Activated naive CD8-positive, alpha-beta T cell treated with anti-CD3 and anti-CD28 coated beads, Interleukin-2, amount 50 U/mL, for 16 hours (primary cell): ENCODE results near the gene THUMPD3.
A peak's percentile ranks its signal among the peaks of the same experiment; 100 is the strongest.

Source experiments
- DNase-seq: peaks from one replicate; pipeline ENCODE4 v3.0.0-alpha.2; 2020; ENCODE audit warnings: low read depth, low spot score

Gene THUMPD3

DNA sequence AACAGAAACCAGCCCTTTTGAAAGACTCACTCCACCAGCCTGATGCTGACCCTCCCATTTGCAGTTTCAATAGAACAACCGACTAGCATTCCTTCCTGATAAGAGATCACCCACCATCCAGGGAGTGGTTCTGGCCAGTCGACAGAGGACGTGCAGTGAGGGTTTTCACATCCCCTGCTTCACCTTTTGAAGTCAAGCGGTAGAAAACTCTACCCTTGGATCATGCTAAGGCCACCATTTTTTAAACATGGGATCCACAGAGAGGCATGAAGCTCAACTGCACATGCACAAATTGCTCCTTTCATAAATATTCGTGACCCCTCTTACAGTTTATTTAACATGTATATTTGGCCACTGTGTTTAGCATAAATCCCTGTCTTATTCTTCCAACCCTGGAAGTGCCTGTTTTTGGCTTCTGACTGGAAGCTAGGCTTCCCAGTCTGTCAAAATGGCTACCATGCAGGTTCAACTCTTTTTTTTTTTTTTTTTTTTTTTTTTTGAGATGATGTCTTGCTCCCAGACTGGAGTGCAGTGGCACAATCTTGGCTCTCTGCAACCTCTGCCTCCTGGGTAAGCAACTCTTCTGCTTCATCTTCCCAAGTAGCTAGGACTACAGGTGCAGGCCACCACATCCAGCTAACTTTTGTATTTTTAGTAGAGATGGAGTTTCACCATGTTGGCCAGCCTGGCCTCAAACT is 1.0 kb upstream of the THUMPD3 start:
- DNase-seq = no peak

DNA sequence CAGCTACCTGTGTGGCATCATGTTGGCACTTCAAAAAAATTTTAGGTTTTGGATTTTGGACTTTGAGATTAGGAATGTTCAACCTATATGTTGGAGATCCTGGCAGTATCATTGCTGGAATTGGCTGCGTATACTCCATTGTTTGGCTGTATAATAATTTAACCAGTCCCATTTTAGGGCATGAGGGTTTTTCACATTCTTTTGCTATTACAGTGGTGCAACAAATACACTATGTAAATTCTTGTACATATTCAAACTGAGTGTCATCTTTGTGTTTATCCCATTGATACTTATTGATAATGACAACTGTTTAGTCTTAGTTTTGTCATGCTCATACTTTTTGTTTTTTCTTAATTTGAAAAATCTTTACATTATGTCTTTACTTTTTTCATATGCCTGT is 6.7 kb downstream of the THUMPD3 start:
- DNase-seq = no peak

DNA sequence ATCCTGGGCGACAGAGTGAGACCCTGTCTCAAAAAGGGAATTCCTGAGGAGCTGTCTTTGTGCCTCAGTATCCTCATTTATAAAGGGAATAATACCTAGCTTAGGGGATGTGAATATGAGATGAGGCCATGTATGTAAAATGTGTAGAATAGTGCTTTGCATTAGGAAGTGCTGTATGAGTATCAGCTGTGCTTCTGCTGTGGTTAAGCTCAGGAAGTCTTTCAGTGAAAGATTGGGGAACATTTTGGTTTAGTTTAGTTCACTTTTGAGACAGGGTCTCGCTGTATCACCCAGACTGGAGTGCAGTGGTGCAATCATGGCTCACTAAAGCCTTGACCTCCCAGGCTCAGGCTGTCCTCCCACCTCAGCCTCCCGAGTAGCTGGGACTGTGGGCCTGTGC is 10.6 kb downstream of the THUMPD3 start:
- no peak for DNase-seq

DNA sequence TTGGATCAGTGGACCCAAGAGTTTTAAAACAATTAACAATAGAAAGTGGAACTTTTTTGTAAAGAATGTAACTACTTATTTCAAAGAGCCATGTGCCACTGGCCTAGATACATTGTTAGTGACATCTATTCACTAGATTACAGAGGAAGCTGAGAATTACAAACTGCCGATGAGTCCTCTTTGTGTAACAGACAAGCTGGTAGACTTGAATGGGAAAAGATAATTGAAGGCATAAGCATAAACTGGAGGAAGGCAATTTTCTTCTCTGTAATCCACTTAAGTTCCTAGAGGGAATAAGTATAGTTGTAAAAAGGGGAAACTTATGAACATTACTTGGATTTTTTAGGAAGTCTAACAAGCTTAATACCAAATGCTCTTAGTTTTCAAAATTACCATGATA is 15.1 kb downstream of the THUMPD3 start:
- no peak for DNase-seq

DNA sequence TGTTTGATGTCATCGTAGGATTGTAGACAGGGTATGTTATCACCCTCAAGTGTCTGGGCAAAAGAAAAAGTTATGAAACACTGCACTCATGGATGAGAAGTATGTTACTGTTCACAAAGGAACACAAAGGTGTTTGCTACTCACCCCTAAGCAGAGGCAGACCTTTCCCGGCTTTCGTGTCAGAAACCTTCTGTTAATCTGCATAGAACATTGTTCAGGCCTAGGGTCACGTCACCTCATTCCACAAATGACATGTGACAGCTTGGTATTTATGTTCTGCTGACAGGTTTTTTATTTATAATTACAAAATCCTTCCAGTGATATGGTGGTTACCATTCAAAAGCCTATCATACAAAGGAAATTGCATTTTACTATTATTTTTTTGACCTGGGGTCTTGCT is 16.5 kb downstream of the THUMPD3 start:
- no peak for DNase-seq

GRCh38 chr3:9380014-9380413 is 17.2 kb downstream of the THUMPD3 start:
- no peak for DNase-seq

DNA sequence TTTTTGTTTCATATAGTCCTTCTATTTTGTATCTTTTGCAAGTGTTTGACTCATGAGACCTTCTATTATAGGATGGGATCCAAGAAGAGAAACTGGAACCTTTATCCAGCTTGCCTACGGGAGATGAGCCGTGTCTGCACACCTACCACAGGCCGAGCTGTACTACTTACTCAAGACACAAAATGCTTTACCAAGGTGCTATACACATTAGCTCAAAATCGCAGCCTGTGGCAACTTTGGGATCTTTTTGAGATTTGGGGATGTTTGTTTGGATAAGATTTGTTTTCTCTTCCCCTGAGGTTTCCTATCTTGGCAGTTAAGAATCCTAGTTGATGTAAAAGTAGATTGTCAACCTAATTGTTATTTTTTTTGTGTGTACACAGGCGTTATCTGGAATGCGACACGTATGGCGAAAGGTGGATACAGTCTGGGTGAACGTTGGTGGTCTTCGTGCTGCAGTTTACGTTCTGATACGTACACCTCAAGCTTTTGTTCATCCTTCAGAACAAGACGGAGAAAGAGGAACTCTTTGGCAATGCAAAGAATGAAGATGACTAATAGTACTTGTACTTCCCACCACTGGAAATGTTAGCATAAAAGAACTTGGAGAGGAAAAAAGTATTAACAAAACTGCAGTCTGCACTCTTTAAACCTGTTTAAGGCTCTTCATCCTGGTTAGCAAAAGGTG is 21.4 kb downstream of the THUMPD3 start:
- no peak for DNase-seq

- DNase-seq = no peak
Observed at GRCh38 chr3:9385187-9386077, 22.6 kb downstream of the THUMPD3 start.

DNA sequence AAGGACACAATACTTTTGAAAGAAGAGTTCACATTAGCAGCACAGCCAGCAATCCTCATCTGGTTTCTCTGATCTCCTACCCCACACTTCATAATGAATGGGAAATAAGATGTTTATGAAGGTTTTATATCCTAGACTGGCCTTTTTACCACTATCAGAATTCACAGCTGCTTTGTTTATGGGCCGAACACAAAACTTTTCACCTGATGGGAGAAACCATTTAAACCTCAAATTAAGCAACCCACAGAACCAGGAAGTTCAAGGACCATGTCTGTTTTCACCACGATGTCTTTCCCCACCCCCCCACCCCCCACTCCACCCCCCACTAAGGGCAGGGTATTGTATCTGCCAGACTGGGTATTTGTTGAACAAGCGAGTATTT is 23.2 kb downstream of the THUMPD3 start:
- DNase-seq = no peak

DNA sequence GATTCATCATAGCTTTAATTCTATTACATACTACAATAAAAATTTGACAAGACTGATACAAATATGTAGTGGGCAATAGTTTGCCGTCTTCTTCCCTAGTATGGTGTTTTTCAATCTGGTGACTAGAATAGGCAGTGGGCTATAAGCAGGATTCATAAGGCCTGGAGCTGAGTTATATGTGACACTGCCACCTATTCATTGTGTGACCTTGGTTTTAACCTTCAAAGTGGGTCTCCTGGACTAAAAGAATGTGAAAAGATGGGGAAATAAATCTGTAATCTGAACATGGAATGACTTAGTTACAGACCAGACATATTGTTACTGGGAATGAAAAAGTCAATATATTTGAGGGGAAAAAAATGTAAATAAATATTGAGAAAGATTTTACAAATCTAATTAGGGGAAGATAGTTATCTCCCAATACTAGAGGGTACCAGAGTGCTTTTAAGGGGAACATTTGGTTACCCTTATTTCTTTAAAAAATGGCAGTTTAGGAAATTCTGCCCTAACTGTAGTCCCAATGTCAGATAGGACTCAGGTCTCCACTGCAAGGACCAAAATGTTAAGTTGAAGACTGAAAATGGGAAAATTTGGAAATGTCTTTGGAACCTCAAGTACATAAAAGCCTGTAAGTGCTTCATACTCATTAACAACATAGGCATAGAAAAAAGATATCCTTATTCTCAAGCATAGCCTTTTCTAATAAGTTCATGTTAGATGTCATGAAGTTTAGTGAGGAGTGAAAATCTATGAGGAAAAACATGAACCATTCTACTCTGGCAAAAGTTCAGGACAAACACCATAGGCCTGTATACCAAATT is 23.9 kb downstream of the THUMPD3 start:
- no peak for DNase-seq

- no peak for DNase-seq
Observed at GRCh38 chr3:9387322-9387655, 24.4 kb downstream of the THUMPD3 start.

- no peak for DNase-seq
Observed at GRCh38 chr3:9388142-9388541, 25.3 kb downstream of the THUMPD3 start.

DNA sequence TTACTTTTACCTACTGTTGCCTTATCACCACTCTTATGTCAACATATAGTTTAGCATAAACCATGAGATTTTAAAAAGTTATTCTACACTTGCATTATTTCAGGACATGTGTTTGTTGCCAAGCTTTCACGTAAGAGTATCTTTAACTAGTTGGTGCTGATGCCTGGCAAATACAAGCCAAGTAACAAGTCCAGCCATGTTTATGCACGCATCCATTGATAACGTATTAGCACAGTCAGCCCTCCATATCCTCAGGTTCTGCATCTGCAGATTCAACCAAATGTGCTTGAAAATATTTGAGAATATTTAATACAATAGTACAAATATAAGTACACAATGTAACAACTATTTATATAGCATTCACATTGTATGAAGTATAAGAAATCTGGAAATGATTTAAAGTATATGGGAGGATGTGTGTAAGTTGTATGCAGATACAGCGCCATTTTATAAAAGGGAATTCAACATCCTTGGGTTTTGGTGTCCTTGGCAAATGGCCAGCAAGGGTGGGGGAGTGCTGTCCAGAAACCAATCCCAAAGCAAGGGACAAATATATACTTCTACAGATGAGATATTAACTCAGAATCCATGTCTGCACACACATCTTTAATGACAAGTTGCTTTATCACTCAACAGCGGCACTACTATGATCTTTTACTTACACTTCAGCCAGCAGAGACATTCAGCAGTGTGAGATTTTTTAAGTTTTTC is 25.9 kb downstream of the THUMPD3 start:
- DNase-seq = no peak

DNA sequence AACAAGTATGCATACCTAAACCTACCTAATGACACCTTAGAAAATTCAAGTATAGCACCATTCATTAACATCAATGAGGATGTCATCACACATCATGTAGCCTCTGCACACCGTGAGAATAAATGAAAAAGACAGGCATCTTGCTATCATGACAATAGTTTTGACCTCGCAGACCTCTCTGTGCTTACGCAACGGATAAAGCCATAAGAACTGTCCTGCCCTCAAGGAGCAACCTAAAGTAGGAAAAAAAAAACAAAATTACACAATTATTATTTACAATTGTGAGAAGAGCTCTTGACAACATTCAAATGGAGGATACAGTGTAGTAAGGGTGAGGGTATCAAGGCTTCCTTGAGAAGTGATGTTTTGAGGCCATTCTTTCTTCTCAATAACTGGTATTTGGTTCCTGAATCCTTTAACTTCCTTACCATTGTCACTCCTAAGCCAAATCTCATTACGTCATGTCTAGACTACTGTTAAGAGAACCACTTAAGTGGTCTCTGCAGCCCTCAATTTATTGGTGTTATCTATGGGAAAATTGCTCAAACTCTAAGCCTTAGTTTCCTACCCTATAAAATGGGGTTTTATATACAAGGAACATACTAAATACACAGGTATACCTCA is 27.5 kb downstream of the THUMPD3 start:
- no peak for DNase-seq

DNA sequence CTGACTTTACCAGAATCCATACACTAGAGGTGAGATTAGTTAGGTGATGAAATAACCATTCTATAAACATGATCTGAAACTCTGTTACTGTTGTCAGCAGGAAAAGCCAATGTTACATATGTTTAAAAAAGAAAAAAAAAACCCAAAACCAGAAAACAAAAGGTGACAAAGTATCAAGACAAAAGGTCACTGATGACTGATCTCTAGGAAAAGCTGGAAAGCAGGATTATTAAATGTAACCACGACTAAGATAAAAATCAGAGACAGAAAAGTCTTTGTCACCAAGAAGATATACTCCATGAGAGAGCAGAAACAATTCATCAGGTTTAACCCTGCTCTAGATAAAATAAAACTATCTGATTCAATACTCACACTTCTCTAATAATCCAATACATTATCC is 29.2 kb downstream of the THUMPD3 start:
- DNase-seq = no peak

- no peak for DNase-seq
Observed at GRCh38 chr3:9395570-9396300, 32.9 kb downstream of the THUMPD3 start.

GRCh38 chr3:9396301-9396631 is 33.4 kb downstream of the THUMPD3 start:
- DNase-seq = no peak

DNA sequence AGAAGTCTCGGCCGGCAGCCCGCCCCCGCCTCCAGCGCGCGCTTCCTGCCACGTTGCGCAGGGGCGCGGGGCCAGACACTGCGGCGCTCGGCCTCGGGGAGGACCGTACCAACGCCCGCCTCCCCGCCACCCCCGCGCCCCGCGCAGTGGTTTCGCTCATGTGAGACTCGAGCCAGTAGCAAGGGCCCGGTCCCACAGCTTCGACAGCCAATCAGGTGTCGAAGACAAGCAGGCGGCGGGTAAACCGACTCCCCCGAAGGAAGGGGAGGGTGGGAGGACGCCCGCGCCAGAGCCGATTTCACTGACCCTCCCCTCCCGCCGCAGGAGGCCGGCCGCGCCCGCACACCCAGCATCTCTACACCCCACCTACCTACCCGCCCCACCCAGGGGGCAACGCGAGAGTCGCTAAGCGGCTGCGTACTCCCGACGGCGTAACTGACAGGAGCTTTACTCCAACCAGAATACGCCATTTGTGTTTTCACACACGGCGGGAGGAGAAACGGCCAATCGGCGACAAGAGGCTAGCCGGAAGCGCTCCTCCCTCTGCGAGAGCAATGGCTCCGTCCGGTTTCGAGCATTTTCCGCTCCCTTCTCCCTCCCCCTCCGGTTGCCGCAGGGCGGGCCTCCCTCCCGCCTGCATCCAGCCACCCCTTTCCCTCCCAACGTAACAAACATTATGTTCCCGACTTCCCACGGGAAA is 33.9 kb downstream of the THUMPD3 start:
- DNase-seq = peak; percentile 93

DNA sequence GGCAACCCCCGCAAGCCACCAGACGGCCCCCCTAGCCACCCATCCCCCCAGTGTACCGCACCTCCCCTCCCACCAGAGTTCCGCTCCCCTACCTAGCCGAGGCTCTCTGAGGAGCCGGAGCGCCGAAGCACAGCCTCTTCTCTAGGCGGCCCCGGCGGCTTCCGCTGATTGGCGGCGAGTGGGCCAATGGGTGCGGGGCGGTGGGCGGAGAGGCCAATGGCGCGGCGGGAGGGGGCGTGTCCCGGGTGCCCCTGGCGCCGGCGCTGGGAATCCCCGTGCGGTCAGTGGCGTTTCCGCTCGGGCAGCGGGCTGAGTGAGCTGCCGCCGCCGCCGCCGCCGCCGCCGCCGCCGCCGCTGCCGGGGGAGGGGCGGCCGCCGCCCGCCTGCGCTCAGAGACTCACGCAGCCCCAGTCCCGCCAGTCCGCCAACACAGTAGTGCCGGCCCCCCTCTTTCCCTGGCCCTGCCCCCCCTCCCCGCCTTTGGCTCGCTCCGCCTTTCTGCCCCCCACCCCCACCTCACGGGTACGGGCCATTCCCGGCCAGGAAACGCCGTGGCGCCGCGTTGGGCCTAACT is 34.6 kb downstream of the THUMPD3 start, which contains the start of gene SETD5:
Gene SETD5 (plus strand): TSS at position 284 of the 574 bp plus-strand sequence. CDS start 31,324 bp downstream, outside the sequence.
- peak; percentile 99 for DNase-seq
